DMS 273 (cell line): ENCODE results near the gene RBM15.

ENCODE experiments used
- DNase-seq: peaks from one replicate; lab custom pipeline; 2025; ENCODE audit not compliant: unreplicated experiment; lab: John Stamatoyannopoulos, UW

Gene RBM15

GRCh38 chr1:110319332-110320167 lies 19.6 kb upstream of the RBM15 start:
- no peak for DNase-seq

- no peak for DNase-seq
These were observed 19.0 kb upstream of the RBM15 start for GRCh38 chr1:110320168-110320518.

GRCh38 chr1:110321045-110321444 lies 18.1 kb upstream of the RBM15 start:
- DNase-seq: no peak

GRCh38 chr1:110321846-110322245 lies 17.3 kb upstream of the RBM15 start:
- DNase-seq: no peak

- DNase-seq: no peak
These were observed 14.5 kb upstream of the RBM15 start for GRCh38 chr1:110324667-110325066.

GRCh38 chr1:110326826-110327225 lies 12.4 kb upstream of the RBM15 start:
- DNase-seq: no peak

- DNase-seq: no peak
These were observed 10.9 kb upstream of the RBM15 start for GRCh38 chr1:110328274-110328673.

GRCh38 chr1:110328700-110329099 lies 10.5 kb upstream of the RBM15 start:
- DNase-seq: no peak

- no peak for DNase-seq
These were observed 3.9 kb upstream of the RBM15 start for GRCh38 chr1:110335265-110335664.

GRCh38 chr1:110336300-110337039 lies 2.7 kb upstream of the RBM15 start:
- peak; percentile 66 for DNase-seq

- peak; percentile 76 for DNase-seq
These were observed 1.4 kb upstream of the RBM15 start for GRCh38 chr1:110337704-110338308.

GRCh38 chr1:110338309-110338885 lies 780 bp upstream of the RBM15 start:
- peak; percentile 98 for DNase-seq

- peak; percentile 76 for DNase-seq
These were observed 430 bp downstream of the RBM15 start for GRCh38 chr1:110339407-110340206.

- DNase-seq: peak; percentile 70
These were observed 961 bp downstream of the RBM15 start for GRCh38 chr1:110340207-110340468.

GRCh38 chr1:110341146-110341871 lies 2.1 kb downstream of the RBM15 start:
- peak; percentile 41 for DNase-seq

GRCh38 chr1:110341872-110342331 lies 2.7 kb downstream of the RBM15 start:
- peak; percentile 41 for DNase-seq

GRCh38 chr1:110343249-110343648 lies 4.1 kb downstream of the RBM15 start:
- DNase-seq: no peak

- DNase-seq: no peak
These were observed 5.0 kb downstream of the RBM15 start for GRCh38 chr1:110344152-110344551.

GRCh38 chr1:110345480-110345879 lies 6.3 kb downstream of the RBM15 start:
- no peak for DNase-seq

- no peak for DNase-seq
These were observed 7.5 kb downstream of the RBM15 start for GRCh38 chr1:110346690-110347089.
